ENCODE results near the gene PAX6. TPM values are rescaled to one million over a fixed set of nuclear protein-coding genes. Genes with fewer than 3 reads are reported as not detected.

PAX6 gene
- total and polyA plus RNA-seq, 8 donors, result 0.03 to 57.9 (median 1.2) TPM; not detected in 1

- Histone ChIP-seq H3K36me3 (no peaks in the 10 kb centered on the region), H3K27me3 (peaks cover 0 to 60% (median 9%) of the 10 kb centered on the region in 3 donors), H3K4me3 (no peak overlapping the region), H3K9me3 (no peaks in the 10 kb centered on the region), H3K27ac (no peak overlapping the region), H3K4me1 (no peaks in the 10 kb centered on the region)
- intact Hi-C loops (cut with DNase I; ENCODE audit: low total_unique reads), result no loop called here
- 80 to 92% (median 86%) methylated on average over 3 of the region's 3 CpGs for WGBS, 5 donors
- DNase-seq, result no peak
- TF ChIP-seq POLR2AphosphoS5 (IDR thresholded peaks at IDR 0.05) (no peak), POLR2A (IDR thresholded peaks at IDR 0.05) (no peak), EP300 (IDR thresholded peaks at IDR 0.05) (no peak)
- TF ChIP-seq, protein P1, sequence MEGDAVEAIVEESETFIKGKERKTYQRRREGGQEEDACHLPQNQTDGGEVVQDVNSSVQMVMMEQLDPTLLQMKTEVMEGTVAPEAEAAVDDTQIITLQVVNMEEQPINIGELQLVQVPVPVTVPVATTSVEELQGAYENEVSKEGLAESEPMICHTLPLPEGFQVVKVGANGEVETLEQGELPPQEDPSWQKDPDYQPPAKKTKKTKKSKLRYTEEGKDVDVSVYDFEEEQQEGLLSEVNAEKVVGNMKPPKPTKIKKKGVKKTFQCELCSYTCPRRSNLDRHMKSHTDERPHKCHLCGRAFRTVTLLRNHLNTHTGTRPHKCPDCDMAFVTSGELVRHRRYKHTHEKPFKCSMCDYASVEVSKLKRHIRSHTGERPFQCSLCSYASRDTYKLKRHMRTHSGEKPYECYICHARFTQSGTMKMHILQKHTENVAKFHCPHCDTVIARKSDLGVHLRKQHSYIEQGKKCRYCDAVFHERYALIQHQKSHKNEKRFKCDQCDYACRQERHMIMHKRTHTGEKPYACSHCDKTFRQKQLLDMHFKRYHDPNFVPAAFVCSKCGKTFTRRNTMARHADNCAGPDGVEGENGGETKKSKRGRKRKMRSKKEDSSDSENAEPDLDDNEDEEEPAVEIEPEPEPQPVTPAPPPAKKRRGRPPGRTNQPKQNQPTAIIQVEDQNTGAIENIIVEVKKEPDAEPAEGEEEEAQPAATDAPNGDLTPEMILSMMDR (IDR thresholded peaks at IDR 0.05), result no peak
These were observed 30.3 kb upstream of the PAX6 start for GRCh38 chr11:31841435-31841834.

DNA sequence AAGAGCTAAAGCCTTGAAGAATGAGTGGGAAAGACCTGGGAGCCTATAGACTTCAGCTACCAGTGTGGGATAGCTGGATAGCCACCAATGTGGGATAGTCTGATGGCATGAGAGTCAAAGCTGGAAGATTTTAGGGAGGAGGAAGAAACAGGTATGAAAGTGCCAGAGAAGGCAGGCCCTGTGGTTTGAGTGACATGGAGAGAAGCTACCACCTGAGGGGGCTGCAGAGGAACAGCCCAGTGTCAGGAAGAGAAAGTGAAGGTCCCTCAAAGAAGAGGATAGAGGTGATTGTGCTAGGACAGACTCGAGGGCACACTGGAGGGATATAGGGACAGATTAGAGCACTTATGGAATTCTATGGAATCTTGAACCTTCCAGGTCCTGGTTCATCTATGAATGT, 23.1 kb upstream of the PAX6 start:
- no peak overlapping the region for H3K27ac ChIP-seq
- TF ChIP-seq, protein P1 (IDR thresholded peaks at IDR 0.05), result no peak
- TF ChIP-seq POLR2A (IDR thresholded peaks at IDR 0.05) (no peak), POLR2AphosphoS5 (IDR thresholded peaks at IDR 0.05) (no peak), EP300 (IDR thresholded peaks at IDR 0.05) (no peak)
- no peak for DNase-seq
- no peak overlapping the region for H3K4me3 ChIP-seq
- 13 to 48% (median 30%) methylated on average over 1 of the region's 1 CpG for WGBS, 5 donors
- no peaks in the 10 kb centered on the region for H3K36me3 ChIP-seq
- H3K9me3 ChIP-seq, result no peaks in the 10 kb centered on the region
- H3K27me3 ChIP-seq, result peaks cover 0 to 89% (median 36%) of the 10 kb centered on the region in 3 donors
- intact Hi-C loops (cut with DNase I; ENCODE audit: low total_unique reads), result no loop called here
- H3K4me1 ChIP-seq, result no peaks in the 10 kb centered on the region

GRCh38 chr11:31830406-31830805, 19.3 kb upstream of the PAX6 start:
- peaks cover 11 to 99% (median 68%) of the 10 kb centered on the region in 3 donors for H3K27me3 ChIP-seq
- H3K36me3 ChIP-seq, result no peaks in the 10 kb centered on the region
- H3K27ac ChIP-seq, result no peak overlapping the region
- WGBS, 5 donors, result 57 to 68% (median 66%) methylated on average over 4 of the region's 4 CpGs
- DNase-seq, result no peak
- H3K4me1 ChIP-seq, result peaks cover 4 to 24% (median 20%) of the 10 kb centered on the region in 4 donors
- intact Hi-C loops (cut with DNase I; ENCODE audit: low total_unique reads), result no loop called here
- no peak overlapping the region for H3K4me3 ChIP-seq
- TF ChIP-seq, protein P1 (IDR thresholded peaks at IDR 0.05), result no peak
- TF ChIP-seq POLR2AphosphoS5 (IDR thresholded peaks at IDR 0.05), result no peak
- no peak for TF ChIP-seq EP300 (IDR thresholded peaks at IDR 0.05)
- no peak for TF ChIP-seq POLR2A (IDR thresholded peaks at IDR 0.05)
- peaks cover 0 to 8% (median 0%) of the 10 kb centered on the region in 4 donors for H3K9me3 ChIP-seq

GRCh38 chr11:31828217-31828616, 17.1 kb upstream of the PAX6 start:
- no peak for TF ChIP-seq EP300 (IDR thresholded peaks at IDR 0.05)
- TF ChIP-seq POLR2AphosphoS5 (IDR thresholded peaks at IDR 0.05), result no peak
- TF ChIP-seq POLR2A (IDR thresholded peaks at IDR 0.05), result no peak
- TF ChIP-seq, protein P1 (IDR thresholded peaks at IDR 0.05), result no peak
- intact Hi-C loops (cut with DNase I; ENCODE audit: low total_unique reads), result no loop called here
- H3K4me3 ChIP-seq, result no peak overlapping the region
- H3K9me3 ChIP-seq, result peaks cover 0 to 8% (median 0%) of the 10 kb centered on the region in 4 donors
- H3K27ac ChIP-seq, result no peak overlapping the region
- DNase-seq, result no peak
- H3K27me3 ChIP-seq, result peaks cover 31 to 99% (median 80%) of the 10 kb centered on the region in 3 donors
- 20 to 32% (median 24%) methylated on average over 7 of the region's 7 CpGs for WGBS, 5 donors
- peaks cover 4 to 33% (median 22%) of the 10 kb centered on the region in 4 donors for H3K4me1 ChIP-seq
- no peaks in the 10 kb centered on the region for H3K36me3 ChIP-seq

Data from stomach (tissue), 9 donors.